ENCODE results near the gene IL17C. TPM values are rescaled to one million over a fixed set of nuclear protein-coding genes. Genes with fewer than 3 reads are reported as not detected.

The IL17C gene
- polyA plus RNA-seq, 1 of the 3 experiments (the other 2 are of a cell fraction), result 0.07 TPM

DNA sequence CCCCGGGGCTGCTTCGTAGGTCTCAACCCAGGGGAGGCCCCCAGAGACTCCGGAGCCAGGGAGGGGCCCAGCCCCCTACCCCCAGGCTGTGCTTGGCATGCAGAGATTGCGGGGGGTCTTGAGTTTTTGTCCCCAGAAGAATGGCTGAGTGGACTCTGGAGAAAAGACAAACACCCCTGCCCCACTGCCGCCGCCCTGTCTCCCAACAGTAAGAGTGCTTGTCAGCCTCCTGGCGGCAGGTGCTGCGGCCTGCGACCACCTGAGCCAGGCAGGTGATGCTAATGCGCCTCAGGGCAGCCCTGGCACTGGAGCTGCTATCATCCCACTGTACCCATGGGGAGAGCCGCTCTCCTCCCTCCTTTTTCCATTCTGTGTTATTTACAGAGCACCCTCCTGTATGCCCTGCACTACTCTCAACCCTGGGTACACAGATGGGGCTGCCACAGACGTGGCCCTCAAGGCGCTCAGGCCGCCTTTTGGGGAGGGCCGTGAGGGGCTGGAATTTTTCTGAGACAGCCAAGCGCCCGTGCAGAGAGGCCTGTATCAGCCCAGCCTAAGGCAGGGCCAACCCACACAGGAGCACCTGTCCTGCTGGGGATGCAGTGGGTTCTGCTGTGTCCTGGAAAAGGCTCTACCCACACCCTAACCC lies 2.6 kb upstream of the IL17C start:
- POLR2A ChIA-PET, result no interaction called here

GRCh38 chr16:88636488-88637265 lies 1.7 kb upstream of the IL17C start:
- no peak overlapping the region for H2AFZ ChIP-seq (ENCODE audit: low read depth)
- no peak overlapping the region for H3K4me2 ChIP-seq
- peaks cover 2% of the 10 kb centered on the region for H3F3A ChIP-seq (replicated peaks; ENCODE audit: insufficient read depth)
- H3K4me3 ChIP-seq (ENCODE audit: low read depth in 2 of 2, low read length in 1 of 2), result no peak overlapping the region
- POLR2A ChIA-PET, result no interaction called here
- H3K36me3 ChIP-seq (replicated peaks in 1 of 2; ENCODE audit: control insufficient read depth in 1 of 2, insufficient read depth in 2 of 2, low read length in 1 of 2), result peaks cover 2 to 17% of the 10 kb centered on the region in 2 experiments
- H3K9ac ChIP-seq, result no peak overlapping the region
- no peaks in the 10 kb centered on the region for H3K79me2 ChIP-seq (ENCODE audit: insufficient read depth)
- CTCF ChIA-PET, result interaction anchor here (0.8 to 1.2 kb wide), 2 partner anchors 10 to 13 kb away, joined by 3 read pairs; no protein-coding TSS in a partner anchor
- peaks cover 0 to 6% of the 10 kb centered on the region in 2 experiments; a peak in 1 of 4 replicates for H3K4me1 ChIP-seq (ENCODE audit: control insufficient read depth in 1 of 2, insufficient read depth in 2 of 2, low read depth in 1 of 2, low read length in 1 of 2)
- peaks cover 20% of the 10 kb centered on the region; the same call in 1 of the 2 replicates for H3K27me3 ChIP-seq (ENCODE audit: insufficient read depth)
- no peak overlapping the region for H3K27ac ChIP-seq (ENCODE audit: low read depth in 2 of 2, low read length in 1 of 2)
- WGBS (ENCODE audit: low lambda C conversion rate), result 93% methylated on average over 10 of the region's 23 CpGs
- H3K9me2 ChIP-seq, result no peaks in the 10 kb centered on the region
- no peak for DNase-seq
- no peaks in the 10 kb centered on the region for H3K9me3 ChIP-seq
- H4K20me1 ChIP-seq (ENCODE audit: insufficient read depth), result no peaks in the 10 kb centered on the region
- TF ChIP-seq, protein P1, sequence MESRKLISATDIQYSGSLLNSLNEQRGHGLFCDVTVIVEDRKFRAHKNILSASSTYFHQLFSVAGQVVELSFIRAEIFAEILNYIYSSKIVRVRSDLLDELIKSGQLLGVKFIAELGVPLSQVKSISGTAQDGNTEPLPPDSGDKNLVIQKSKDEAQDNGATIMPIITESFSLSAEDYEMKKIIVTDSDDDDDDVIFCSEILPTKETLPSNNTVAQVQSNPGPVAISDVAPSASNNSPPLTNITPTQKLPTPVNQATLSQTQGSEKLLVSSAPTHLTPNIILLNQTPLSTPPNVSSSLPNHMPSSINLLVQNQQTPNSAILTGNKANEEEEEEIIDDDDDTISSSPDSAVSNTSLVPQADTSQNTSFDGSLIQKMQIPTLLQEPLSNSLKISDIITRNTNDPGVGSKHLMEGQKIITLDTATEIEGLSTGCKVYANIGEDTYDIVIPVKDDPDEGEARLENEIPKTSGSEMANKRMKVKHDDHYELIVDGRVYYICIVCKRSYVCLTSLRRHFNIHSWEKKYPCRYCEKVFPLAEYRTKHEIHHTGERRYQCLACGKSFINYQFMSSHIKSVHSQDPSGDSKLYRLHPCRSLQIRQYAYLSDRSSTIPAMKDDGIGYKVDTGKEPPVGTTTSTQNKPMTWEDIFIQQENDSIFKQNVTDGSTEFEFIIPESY (IDR thresholded peaks at IDR 0.05; ENCODE audit: borderline replicate concordance, low read depth), result no peak
- TF ChIP-seq GABPA (IDR thresholded peaks at IDR 0.05; ENCODE audit: low read depth) (no peak), RCOR1 (IDR thresholded peaks at IDR 0.05; ENCODE audit: low read length) (no peak), EZH2phosphoT487 (IDR thresholded peaks at IDR 0.05; ENCODE audit: borderline replicate concordance, low read depth) (no peak), TCF12 (IDR thresholded peaks at IDR 0.05) (no peak), RAD21 (IDR thresholded peaks at IDR 0.05; ENCODE audit: low read length) (no peak), FOXM1 (IDR thresholded peaks at IDR 0.05; ENCODE audit: low read depth) (no peak), USF2 (IDR thresholded peaks at IDR 0.05; ENCODE audit: borderline replicate concordance, low read depth, low read length) (no peak), JUND (IDR thresholded peaks at IDR 0.05) (no peak)
- TF ChIP-seq, protein P2, sequence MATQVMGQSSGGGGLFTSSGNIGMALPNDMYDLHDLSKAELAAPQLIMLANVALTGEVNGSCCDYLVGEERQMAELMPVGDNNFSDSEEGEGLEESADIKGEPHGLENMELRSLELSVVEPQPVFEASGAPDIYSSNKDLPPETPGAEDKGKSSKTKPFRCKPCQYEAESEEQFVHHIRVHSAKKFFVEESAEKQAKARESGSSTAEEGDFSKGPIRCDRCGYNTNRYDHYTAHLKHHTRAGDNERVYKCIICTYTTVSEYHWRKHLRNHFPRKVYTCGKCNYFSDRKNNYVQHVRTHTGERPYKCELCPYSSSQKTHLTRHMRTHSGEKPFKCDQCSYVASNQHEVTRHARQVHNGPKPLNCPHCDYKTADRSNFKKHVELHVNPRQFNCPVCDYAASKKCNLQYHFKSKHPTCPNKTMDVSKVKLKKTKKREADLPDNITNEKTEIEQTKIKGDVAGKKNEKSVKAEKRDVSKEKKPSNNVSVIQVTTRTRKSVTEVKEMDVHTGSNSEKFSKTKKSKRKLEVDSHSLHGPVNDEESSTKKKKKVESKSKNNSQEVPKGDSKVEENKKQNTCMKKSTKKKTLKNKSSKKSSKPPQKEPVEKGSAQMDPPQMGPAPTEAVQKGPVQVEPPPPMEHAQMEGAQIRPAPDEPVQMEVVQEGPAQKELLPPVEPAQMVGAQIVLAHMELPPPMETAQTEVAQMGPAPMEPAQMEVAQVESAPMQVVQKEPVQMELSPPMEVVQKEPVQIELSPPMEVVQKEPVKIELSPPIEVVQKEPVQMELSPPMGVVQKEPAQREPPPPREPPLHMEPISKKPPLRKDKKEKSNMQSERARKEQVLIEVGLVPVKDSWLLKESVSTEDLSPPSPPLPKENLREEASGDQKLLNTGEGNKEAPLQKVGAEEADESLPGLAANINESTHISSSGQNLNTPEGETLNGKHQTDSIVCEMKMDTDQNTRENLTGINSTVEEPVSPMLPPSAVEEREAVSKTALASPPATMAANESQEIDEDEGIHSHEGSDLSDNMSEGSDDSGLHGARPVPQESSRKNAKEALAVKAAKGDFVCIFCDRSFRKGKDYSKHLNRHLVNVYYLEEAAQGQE (IDR thresholded peaks at IDR 0.05; ENCODE audit: low read depth, low read length), result no peak

More for the DNA sequence above, 2.6 kb upstream of the IL17C start:
- DNase-seq, result no peak
- Histone ChIP-seq H3K9me3 (no peaks in the 10 kb centered on the region), H3K4me3 (ENCODE audit: low read depth in 2 of 2, low read length in 1 of 2) (no peak overlapping the region), H3K36me3 (replicated peaks in 1 of 2; ENCODE audit: control insufficient read depth in 1 of 2, insufficient read depth in 2 of 2, low read length in 1 of 2) (peaks cover 4 to 26% of the 10 kb centered on the region in 2 experiments), H2AFZ (ENCODE audit: low read depth) (no peak overlapping the region), H3K9me2 (no peaks in the 10 kb centered on the region), H3K79me2 (ENCODE audit: insufficient read depth) (no peaks in the 10 kb centered on the region), H3K4me2 (no peak overlapping the region), H3F3A (replicated peaks; ENCODE audit: insufficient read depth) (peaks cover 3% of the 10 kb centered on the region), H4K20me1 (ENCODE audit: insufficient read depth) (no peaks in the 10 kb centered on the region), H3K27ac (ENCODE audit: low read depth in 2 of 2, low read length in 1 of 2) (no peak overlapping the region), H3K9ac (no peak overlapping the region), H3K27me3 (ENCODE audit: insufficient read depth) (peaks cover 20% of the 10 kb centered on the region; the same call in 1 of the 2 replicates), H3K4me1 (ENCODE audit: control insufficient read depth in 1 of 2, insufficient read depth in 2 of 2, low read depth in 1 of 2, low read length in 1 of 2) (peaks cover 0 to 6% of the 10 kb centered on the region in 2 experiments; a peak in 1 of 4 replicates)
- TF ChIP-seq GATA2 (CRISPR knock-in tag; IDR thresholded peaks at IDR 0.05) (no peak), EZH2phosphoT487 (IDR thresholded peaks at IDR 0.05; ENCODE audit: borderline replicate concordance, low read depth) (no peak), TAF1 (IDR thresholded peaks at IDR 0.05; ENCODE audit: borderline replicate concordance, low read depth, low read length) (no peak)
- WGBS (ENCODE audit: low lambda C conversion rate), result 95% methylated on average over 13 of the region's 17 CpGs
- CTCF ChIA-PET, result interaction anchor here (1.2 kb wide), 1 partner anchor 14 kb away, joined by 3 read pairs; no protein-coding TSS in a partner anchor

All from SK-N-SH (cell line).